NCI-H460 (cell line): Measurements from ENCODE around the gene PROZ. TPM values are rescaled to one million over a fixed set of nuclear protein-coding genes. Genes with fewer than 3 reads are reported as not detected.
"Not testable (repeated sequence)": the region's sequence is repeated elsewhere in the genome, so short reads cannot be mapped to it uniquely, and the experiment has no call there.

Experiments
- DNase-seq: peaks from one replicate; pipeline ENCODE4 v3.0.0-alpha.2; 2016; ENCODE audit warnings: low read depth; ENCODE audit errors: extremely low read depth
- total RNA-seq: library from RNA; depleted of rRNA; stranded (reverse); fragments of >200 nt; shearing (Covaris generic); gene quantifications from 2 replicates; pipeline ENCODE4 v1.2.3, GENCODE V29; 2014

The PROZ gene
- total RNA-seq, 1 experiment from 2014 or later: not detected

DNA sequence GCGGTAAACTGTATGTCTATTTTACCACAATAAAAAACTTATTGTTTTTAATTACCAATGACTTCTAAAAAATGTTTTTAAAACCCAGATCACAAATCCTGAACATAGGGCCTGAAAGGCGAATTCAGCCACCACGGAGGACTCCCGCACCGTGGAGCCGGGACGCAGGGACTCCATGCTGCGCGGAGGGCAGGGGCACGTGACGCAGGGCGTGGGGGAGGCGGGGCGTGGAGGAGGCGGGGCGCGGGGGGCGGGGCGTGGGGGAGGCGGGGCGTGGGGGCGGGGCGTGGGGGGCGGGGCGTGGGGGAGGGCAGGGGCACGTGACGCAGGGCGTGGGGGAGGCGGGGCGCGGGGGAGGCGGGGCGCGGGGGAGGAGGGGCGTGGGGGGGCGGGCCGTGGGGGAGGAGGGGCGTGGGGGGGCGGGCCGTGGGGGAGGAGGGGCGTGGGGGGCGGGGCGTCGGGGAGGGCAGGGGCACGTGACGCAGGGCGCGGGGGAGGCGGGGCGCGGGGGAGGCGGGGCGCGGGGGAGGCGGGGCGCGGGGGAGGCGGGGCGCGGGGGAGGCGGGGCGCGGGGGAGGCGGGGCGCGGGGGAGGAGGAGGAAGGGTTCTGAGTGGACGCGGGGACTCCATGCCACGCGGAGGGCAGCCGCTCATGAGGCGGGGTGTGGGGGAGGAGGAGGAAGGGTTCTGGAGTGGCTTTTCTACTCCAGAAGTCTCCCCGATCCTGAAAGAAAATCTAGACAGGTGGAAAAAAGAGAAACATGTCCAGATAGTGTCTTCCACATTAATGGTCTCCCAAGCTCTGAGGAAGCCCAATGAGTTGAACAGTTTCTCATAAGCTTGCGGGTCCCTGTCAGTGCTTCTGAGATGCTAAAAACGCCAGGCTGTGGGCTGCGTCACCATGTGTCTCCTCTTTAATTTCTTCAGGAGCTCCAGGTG lies 4.4 kb upstream of the PROZ start:
- peak; percentile 37 for DNase-seq

DNA sequence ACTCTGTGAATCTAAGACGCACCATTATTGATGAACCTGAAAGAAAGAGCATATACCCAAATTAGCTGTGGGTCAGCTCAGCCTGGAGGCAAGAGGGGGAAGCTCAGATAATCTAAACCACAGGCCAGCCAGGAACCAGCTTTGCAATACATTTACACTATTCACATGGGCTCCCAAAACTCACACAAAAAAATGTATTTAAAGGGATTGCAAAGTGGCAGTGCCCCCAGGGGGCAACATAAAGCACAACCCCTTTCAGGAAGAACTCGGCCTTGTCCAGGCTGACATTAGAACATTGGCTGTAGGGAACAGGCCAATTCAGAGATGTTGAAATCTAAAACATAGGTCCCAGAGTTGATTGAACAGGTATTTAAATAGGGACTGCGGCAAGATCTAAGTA lies 3.2 kb upstream of the PROZ start:
- DNase-seq: no peak

DNA sequence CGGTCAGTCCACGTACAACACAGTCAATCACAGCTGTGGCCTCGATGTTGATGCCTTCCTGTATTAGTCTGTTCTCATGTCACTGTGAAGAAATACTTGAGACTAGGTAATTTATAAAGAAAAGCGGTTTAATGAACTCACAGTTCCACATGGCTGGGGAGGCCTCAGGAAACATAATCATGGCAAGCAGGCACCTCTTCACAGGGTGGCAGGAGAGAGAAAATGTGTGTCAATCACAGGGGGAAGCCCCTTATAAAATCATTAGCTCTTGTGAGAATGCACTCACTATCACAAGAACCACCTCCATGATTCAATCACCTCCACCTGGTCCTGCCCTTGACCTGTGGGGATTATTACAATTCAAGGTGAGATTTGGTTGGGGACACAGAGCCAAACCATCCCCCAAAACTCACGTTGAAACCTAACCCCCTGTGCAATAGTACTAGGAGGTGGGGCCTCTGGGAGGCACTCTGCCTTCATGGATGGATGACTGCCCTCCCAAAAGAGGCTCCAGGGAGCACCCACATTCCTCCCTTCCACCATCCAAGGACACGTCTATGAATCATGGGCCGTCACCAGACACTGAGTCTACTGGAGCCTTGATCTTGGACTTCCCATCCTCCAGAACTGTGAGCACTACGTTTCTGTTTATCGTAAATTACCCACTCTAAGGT lies 2.3 kb upstream of the PROZ start:
- no peak for DNase-seq

DNA sequence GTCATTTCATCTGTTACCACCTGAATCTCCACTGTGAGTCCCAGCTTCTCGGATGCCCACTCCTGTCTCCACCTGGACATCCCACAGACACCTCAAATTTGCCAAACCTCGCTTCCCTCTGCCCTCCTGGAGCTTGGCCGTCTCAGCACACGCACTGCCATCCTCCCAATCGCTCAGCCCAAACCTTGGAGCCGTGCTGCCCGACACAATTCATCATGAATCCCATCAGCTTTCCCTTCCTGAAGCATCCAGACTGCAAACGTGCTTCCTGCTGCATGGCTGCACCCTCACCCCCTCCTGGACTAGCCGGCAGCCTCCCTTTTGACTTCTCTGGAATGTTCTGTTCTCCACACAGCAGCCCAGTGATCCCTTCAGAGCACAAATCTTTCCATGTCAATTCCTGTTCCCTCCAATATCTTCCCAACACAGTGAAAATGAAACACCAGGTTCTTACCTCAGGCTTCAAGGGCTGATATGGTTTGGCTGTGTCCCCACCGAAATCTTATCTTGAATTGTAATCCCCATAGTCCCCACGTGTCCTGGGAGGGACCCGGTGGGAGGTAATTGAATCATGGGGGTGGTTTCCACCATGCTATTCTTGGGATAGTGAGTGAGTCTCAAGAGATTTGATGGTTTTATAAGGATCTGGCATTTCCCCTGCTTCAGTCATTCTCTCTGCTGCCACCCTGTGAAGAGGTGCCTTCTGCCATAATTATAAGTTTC lies 1.1 kb upstream of the PROZ start:
- no peak for DNase-seq

DNA sequence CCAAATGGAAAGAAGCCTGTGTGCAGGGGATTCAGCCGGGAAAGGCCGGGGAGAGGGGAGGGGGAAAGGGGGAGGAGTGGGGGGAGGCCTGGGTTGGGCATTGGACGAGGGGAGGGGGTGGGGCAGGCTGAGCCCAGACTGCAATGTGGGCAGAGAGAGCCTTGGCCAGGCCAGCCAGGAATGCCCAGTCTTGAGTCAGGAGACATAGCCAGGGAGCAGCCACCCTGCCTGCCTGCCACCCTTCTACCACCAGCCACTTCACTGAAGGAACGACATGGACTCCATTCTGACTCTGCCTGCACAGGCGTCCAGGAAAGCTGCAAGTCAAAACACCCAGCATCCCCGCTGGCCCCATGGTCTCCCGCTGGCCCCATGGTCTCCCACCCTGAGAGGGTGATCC lies 498 bp downstream of the PROZ start:
- no peak for DNase-seq

DNA sequence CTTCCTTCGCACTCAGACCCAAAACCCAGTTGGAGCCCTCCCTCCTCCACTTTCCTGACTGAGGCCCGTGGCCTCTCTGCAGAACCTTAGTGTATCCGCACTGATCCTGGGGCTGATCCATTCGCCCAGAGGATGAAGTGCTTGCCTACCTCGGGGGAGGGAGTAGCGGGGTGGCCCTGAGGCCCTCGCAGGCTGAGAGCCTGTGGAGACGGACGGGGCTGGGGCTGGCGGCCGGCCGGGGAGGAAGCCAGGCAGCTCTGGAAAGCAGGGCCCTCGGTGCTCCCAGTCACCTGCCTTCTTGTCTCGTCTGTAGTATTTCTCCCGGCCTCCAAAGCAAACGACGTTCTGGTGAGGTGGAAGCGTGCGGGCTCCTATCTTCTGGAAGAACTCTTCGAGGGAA lies 1.3 kb downstream of the PROZ start:
- DNase-seq: no peak

DNA sequence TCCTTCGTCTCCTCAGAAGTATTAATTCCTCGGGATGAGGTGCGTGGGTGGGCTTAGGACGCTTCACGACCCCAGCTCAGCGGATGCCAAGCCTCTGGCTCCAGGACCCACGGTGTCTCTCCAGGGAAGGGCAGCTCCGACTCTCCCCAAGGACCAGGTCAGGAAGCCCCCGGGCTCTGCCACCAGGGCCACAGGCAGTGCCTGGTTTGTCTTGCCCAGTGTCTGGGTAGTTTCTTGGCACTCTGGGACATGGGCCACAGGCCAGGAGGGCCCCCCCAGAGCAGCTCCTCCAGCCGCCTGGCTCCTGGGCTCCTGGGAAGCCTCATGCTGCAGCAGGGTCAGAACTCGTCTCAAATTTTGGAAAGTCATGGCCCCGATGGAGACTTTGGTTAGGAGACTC lies 2.5 kb downstream of the PROZ start:
- DNase-seq: no peak

DNA sequence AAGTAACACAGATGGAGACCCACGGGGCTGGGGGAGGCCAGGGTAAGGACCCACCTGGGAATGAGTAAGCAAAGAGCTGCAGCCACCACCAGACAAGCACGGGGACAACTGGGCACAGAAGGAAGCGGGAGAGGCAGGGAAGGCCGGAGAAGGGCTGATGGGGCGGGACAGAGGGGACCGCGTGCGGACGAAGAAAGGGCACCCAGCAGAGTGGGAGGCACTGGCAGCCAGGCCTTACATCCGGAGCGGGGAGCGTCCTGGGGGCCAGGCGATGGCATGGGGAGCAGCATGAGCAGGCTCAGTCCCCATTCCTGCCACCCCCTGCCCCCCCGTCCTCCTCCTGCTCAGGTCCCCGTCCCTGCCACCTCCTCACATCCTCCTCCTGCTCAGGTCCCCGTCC lies 3.0 kb downstream of the PROZ start:
- DNase-seq: no peak

DNA sequence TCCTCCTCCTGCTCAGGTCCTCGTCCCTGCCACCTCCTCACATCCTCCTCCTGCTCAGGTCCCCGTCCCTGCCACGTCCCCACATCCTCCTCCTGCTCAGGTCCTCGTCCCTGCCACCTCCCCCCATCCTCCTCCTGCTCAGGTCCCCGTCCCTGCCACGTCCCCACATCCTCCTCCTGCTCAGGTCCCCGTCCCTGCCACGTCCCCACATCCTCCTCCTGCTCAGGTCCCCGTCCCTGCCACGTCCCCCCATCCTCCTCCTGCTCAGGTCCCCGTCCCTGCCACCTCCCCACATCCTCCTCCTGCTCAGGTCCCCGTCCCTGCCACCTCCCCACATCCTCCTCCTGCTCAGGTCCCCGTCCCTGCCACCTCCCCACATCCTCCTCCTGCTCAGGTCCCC lies 3.5 kb downstream of the PROZ start:
- not testable (repeated sequence) for DNase-seq

DNA sequence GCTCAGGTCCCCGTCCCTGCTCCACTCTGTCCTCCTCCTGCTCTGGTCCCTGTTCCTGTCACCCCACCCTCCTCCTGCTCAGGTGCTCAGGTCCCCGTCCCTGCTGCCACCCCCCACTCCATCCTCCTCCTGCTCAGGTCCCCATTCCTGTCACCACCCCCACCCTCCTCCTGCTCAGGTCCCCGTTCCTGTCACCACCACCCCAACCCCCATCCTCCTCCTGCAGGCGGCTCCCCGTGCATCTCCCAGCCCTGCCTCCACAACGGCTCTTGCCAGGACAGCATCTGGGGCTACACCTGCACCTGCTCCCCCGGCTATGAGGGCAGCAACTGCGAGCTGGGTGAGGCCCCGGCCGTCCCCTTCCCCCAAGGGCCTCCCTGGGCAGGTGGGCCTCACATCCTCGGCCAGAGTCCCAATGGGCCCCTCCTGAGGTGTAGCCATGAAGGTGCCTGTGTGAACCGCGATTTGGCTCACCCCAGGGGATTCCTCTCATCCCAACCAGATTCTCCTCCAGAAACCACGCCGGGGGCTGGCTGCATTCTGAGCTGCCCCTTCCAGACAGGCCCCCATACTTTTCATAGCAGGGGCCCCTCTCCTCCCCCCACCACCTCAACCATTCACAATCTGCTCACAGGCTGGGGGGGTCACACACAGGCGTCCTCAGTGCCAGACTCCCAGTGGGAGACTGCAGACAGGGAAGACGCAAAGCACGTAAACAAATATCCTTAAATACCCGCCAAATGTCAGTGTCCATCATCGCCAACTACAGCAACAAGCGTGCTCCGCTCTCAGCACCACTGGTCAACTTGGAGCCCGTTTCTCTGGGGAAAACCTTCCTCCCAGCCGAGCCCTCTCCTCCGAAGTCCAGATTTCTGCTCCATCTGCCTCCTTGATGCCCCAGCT lies 4.6 kb downstream of the PROZ start:
- DNase-seq: no peak

DNA sequence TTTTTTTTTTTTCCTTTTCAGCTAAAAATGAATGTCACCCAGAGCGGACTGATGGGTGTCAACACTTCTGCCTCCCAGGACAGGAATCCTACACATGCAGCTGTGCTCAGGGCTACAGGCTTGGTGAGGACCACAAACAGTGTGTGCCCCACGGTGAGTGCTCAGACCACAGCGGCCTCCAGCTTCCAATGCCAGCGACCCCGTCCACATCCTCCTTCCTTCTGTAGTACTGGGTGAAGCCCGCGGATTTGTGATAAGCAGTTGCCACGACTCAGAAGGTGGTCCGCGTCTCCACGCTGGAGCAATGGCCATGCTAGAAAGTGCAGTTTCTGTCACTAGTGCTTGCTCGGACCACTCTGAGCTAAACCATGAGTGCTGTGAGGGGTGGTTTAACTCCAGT lies 6.0 kb downstream of the PROZ start:
- DNase-seq: no peak

DNA sequence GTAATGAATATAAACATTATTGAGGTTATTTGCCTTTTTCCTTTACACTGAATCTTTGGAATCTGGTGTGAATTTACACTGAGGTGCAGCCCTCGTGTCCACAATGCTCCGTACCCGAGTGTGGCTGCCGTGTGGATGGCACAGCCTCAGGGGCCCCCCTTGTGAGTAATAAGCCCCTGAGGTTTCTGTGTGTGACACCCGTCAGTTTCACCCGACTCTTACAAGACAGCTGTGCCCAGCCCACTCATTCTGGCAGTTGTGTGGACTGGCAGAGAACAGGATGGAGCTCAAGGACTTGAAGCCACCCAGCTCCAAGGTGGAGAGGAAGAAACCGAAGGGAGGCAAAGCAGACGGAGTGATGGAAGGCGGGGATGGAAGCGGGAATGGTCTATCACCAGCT lies 7.8 kb downstream of the PROZ start:
- DNase-seq: no peak

DNA sequence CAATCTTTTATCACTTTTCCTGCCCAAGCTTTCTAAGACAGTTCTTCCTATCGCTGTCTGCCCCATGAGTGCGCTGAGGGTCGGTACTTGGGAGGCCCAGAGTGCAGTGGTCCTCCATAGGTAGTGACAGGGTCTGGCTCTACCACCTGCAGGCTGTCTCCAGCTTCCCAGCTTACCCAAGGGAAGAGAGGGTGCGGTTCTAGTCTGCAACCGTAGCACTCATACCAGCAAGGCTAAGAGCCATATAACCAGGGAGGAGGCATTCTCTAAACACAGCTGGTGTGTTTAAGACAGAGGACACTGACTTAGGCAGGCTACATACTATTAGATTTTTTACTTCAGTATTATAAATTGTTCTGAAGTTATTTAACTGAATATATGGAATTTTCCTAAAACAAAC lies 8.2 kb downstream of the PROZ start:
- DNase-seq: no peak

DNA sequence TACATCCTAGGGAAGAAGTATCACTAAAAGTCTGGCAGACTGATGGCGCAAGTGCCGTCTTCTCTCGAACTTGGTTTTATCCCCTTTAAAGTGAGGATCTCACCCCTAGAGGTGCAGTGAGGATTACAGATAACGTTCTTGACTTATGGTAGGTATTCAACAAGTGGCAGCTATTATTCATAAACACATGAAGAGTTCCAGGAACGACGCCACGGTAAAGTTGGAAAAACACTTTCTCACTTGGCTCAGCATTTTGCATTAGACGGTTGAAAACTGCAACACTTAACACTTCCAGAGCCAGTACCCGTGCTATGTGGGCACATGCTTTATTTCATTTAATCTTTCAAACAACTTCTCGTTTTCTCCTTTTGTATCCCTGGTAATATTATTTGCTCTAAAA lies 8.7 kb downstream of the PROZ start:
- no peak for DNase-seq

DNA sequence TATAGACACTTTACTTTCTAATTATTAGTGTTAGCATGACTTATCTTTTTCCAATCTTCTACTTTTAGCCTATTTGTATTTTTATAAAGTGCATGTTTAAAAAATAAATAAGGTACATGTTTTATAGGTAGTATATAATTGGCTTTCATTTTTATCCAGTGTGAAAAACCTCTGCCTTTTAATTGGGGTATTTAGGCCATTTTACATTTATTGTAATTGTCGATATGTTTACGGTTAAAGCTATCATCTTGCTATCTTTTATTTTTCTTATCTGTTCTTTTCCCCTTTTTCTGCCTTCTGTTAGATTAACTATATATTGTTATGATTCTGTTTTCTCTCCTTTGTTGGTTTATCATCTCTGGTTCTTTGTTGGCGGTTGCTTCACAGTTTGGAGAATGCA lies 9.1 kb downstream of the PROZ start:
- DNase-seq: no peak

DNA sequence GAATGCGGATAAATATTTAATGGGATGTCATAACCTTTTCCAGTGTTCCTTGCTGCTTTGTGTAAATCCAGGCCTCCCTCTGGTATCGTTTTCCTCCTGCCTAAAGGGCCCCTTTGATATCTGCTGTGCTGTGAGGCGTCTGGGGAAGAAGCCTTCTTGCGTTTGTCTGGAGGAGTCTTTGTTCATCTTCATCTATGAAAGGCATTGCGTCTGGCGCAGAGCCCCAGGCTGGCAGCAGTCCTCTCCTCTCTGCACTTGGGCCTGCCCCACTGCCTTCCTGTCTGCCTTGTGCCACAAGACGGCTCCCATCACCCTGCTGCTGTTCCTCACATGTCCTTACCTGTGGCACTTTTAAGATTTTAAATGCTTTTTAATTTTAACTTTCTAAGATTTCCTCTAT lies 9.8 kb downstream of the PROZ start:
- no peak for DNase-seq

DNA sequence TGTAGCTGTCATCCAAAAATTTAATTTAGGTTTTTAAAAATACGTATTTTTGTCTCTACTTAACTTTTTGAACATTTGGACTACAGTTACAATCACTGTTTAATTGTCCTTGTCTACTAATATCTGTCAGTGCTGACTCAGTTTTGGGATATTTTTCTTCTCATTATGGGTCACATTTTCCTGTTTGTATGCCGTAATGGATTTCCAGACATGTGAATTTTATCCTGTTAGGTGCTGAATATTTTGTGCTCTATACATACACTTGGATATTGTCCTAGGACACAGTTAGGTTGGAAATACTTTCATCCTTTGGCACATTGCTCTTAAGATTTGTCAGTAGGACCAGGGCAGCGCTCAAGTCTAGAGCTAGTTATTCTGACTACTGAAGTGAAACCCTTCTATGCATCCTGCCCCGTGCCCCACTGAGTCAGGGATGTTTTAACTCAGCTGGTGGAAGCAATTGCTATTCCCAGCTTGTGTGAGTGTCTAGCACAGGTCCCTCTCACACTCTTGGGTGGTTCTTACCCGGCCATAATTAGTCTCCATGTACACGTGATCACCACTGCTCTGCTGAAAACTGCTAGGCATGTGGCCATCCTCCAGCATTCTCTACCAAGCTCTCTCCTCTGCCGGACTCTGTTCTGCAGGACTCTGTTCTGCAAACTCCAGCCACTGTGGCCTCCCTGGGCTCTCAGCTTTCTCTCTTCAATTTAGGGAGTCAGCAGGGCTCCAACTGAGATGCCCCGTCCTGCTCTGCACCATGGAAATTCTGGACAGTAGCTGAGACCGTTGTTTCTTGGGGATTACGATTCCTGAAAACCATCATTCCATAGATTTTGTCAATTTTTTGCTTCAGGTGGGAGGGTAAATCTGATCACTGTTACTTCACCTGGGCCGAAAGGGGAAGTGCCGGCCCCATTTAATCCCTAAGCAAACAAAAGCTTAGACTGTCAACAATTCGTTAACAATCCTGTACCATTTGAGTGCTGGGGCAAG lies 11.1 kb downstream of the PROZ start:
- DNase-seq: no peak

DNA sequence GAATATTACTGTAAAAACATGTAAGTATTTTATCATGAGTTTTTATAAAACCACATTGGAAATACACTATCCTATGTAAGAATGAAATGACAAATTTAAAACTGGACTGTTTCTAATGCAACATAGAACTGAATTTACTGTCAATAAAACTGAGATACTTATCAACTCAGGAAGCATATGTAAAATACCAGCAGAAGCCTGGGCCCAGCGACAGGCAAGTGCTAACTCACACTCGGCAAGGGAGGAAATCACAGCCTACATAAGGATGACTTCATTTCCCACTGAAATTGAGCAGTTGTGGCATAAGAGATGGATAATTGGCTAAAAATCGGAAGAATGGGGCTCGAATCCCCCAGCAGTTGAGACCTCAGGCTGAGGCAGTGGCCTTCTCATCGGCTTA lies 12.1 kb downstream of the PROZ start:
- no peak for DNase-seq
